Thyroid gland (tissue), 4 donors: ENCODE measurements around the gene EHD4. TPM values are rescaled to one million over a fixed set of nuclear protein-coding genes. Genes with fewer than 3 reads are reported as not detected.

Source experiments
- DNase-seq, 2 donors: peaks; one replicate each; pipeline ENCODE4 v3.0.0-alpha.2; 2019
- H3K27ac ChIP-seq, 3 donors: fragments of 200-600 bp; sonication (generic); 1 replicate in 2 of 3; 2 replicates in 1 of 3; pipeline ENCODE4 v1.5.1; 2016 to 2019; ENCODE audit warnings: mild to moderate bottlenecking in 1 of 3, moderate library complexity in 1 of 3
- H3K27me3 ChIP-seq: fragments of 200-600 bp; sonication (generic); one replicate; pipeline ENCODE4 v1.5.1; 2019
- H3K36me3 ChIP-seq, 2 donors: fragments of 200-600 bp; sonication (generic); one replicate each; pipeline ENCODE4 v1.5.1; 2016 to 2019
- H3K4me1 ChIP-seq, 2 donors: fragments of 200-600 bp; sonication (generic); one replicate each; pipeline ENCODE4 v1.5.1; 2017 to 2019
- H3K4me3 ChIP-seq, 3 donors: fragments of 200-600 bp; sonication (generic); replicated peaks in 1 of 3; 1 replicate in 2 of 3; 2 replicates in 1 of 3; pipeline ENCODE4 v1.5.1; 2016; ENCODE audit warnings: mild to moderate bottlenecking in 1 of 3
- H3K9me3 ChIP-seq: fragments of 200-600 bp; sonication (generic); one replicate; pipeline ENCODE4 v1.5.1; 2017
- CTCF ChIP-seq, 6 experiments: fragments of 200-600 bp in 3 of 6; fragments of 450-650 bp in 3 of 6; sonication (generic) in 3 of 6; IDR thresholded peaks; one replicate each; pipeline ENCODE4 v1.5.1; 2016 to 2019; ENCODE audit warnings: antibody characterized with exemption in 6 of 6, mild to moderate bottlenecking in 2 of 6, inconsistent platforms in 1 of 6, moderate library complexity in 1 of 6
- POLR2A ChIP-seq, 2 donors: fragments of 450-650 bp; IDR thresholded peaks; one replicate each; pipeline ENCODE4 v1.6.1; 2017; ENCODE audit warnings: antibody characterized with exemption in 2 of 2, mild to moderate bottlenecking in 2 of 2, moderate library complexity in 1 of 2
- WGBS, 2 donors: methylation state at CpG; one replicate each; pipeline ENCODE4 v1.1.5; 2017; 5-methylcytosine and 5-hydroxymethylcytosine counted together
- intact Hi-C: fragments of 100-400 bp; cut with DNase I; formaldehyde crosslinking; loops from one replicate; pipeline ENCODE4 v1.15.1; 2023
- total RNA-seq, 4 donors: library from RNA; depleted of rRNA; stranded (reverse); fragments of >200 nt; gene quantifications; one replicate each; pipeline ENCODE4 v1.2.3, GENCODE V29; 2016

EHD4 gene
- total RNA-seq, 4 donors from 2014 or later: 29.7 to 66.7 (median 37.9) TPM

- TF ChIP-seq POLR2A (IDR thresholded peaks at IDR 0.05) (no peak), CTCF (IDR thresholded peaks at IDR 0.05) (no peak)
Observed at GRCh38 chr15:41851167-41851523, 121.2 kb downstream of the EHD4 start.

GRCh38 chr15:41850482-41851166 is 121.7 kb downstream of the EHD4 start:
- intact Hi-C loops: no loop called here
- H3K9me3 ChIP-seq: no peaks in the 10 kb centered on the region
- peaks cover 14 to 34% of the 10 kb centered on the region in 2 donors for H3K4me1 ChIP-seq
- TF ChIP-seq POLR2A (IDR thresholded peaks at IDR 0.05): no peak
- TF ChIP-seq CTCF (IDR thresholded peaks at IDR 0.05): no peak
- peaks cover 15 to 31% of the 10 kb centered on the region in 2 donors for H3K36me3 ChIP-seq
- H3K4me3 ChIP-seq: no peak overlapping the region
- no peaks in the 10 kb centered on the region for H3K27me3 ChIP-seq
- 70 to 79% methylated on average over 16 of the region's 16 CpGs for WGBS, 2 donors
- H3K27ac ChIP-seq: no peak overlapping the region
- no peak for DNase-seq

More at GRCh38 chr15:41851167-41851523, 121.2 kb downstream of the EHD4 start:
- intact Hi-C loops: no loop called here
- Histone ChIP-seq H3K27ac (no peak overlapping the region), H3K9me3 (no peaks in the 10 kb centered on the region), H3K4me1 (peaks cover 14 to 39% of the 10 kb centered on the region in 2 donors), H3K36me3 (peaks cover 15 to 26% of the 10 kb centered on the region in 2 donors), H3K4me3 (no peak overlapping the region), H3K27me3 (no peaks in the 10 kb centered on the region)
- DNase-seq: peak in 1 of 2 donors; percentile 37
- 54 to 55% methylated on average over 11 of the region's 11 CpGs for WGBS, 2 donors

- TF ChIP-seq CTCF (IDR thresholded peaks at IDR 0.05) (no peak), POLR2A (IDR thresholded peaks at IDR 0.05) (no peak)
- peaks cover 6 to 27% of the 10 kb centered on the region in 2 donors for H3K4me1 ChIP-seq
- H3K36me3 ChIP-seq: peaks cover 19 to 39% of the 10 kb centered on the region in 2 donors
- 25 to 57% methylated on average over 1 of the region's 8 CpGs for WGBS, 2 donors
- intact Hi-C loops: no loop called here
- H3K27me3 ChIP-seq: no peaks in the 10 kb centered on the region
- DNase-seq: peak; percentile 80 to 81
- no peak overlapping the region for H3K4me3 ChIP-seq
- no peak overlapping the region for H3K27ac ChIP-seq
- H3K9me3 ChIP-seq: no peaks in the 10 kb centered on the region
Observed at GRCh38 chr15:41849861-41850260, 122.5 kb downstream of the EHD4 start.

GRCh38 chr15:41849204-41849603 is 123.2 kb downstream of the EHD4 start:
- TF ChIP-seq POLR2A (IDR thresholded peaks at IDR 0.05) (no peak), CTCF (IDR thresholded peaks at IDR 0.05) (no peak)
- peaks cover 4 to 22% of the 10 kb centered on the region in 2 donors for H3K4me1 ChIP-seq
- no peak overlapping the region for H3K4me3 ChIP-seq
- intact Hi-C loops: no loop called here
- H3K27me3 ChIP-seq: no peaks in the 10 kb centered on the region
- WGBS, 2 donors: 66 to 71% methylated on average over 6 of the region's 6 CpGs
- no peaks in the 10 kb centered on the region for H3K9me3 ChIP-seq
- no peak overlapping the region for H3K27ac ChIP-seq
- H3K36me3 ChIP-seq: peaks cover 24 to 43% of the 10 kb centered on the region in 2 donors
- no peak for DNase-seq

- whole genome bisulfite sequencing, 2 donors: 93 to 99% methylated on average over 8 to 9 of the region's 10 CpGs
- no peak for TF ChIP-seq POLR2A (IDR thresholded peaks at IDR 0.05)
- no peak for TF ChIP-seq CTCF (IDR thresholded peaks at IDR 0.05)
- H3K4me3 ChIP-seq: no peak overlapping the region
- no peaks in the 10 kb centered on the region for H3K27me3 ChIP-seq
- peaks cover 24 to 49% of the 10 kb centered on the region in 2 donors for H3K36me3 ChIP-seq
- H3K27ac ChIP-seq: no peak overlapping the region
- no peak for DNase-seq
- intact Hi-C loops: no loop called here
- H3K9me3 ChIP-seq: no peaks in the 10 kb centered on the region
- H3K4me1 ChIP-seq: peaks cover 4 to 22% of the 10 kb centered on the region in 2 donors
Observed at GRCh38 chr15:41848631-41849030, 123.7 kb downstream of the EHD4 start.
